HuH-7.5 (cell line): ENCODE data around the gene RASGRP2.
"Not testable (repeated sequence)": the region's sequence is repeated elsewhere in the genome, so short reads cannot be mapped to it uniquely, and the experiment has no call there.

Experiments
- DNase-seq: peaks from one replicate; pipeline ENCODE4 v3.0.0; 2011; ENCODE audit warnings: low spot score

The RASGRP2 gene

DNA sequence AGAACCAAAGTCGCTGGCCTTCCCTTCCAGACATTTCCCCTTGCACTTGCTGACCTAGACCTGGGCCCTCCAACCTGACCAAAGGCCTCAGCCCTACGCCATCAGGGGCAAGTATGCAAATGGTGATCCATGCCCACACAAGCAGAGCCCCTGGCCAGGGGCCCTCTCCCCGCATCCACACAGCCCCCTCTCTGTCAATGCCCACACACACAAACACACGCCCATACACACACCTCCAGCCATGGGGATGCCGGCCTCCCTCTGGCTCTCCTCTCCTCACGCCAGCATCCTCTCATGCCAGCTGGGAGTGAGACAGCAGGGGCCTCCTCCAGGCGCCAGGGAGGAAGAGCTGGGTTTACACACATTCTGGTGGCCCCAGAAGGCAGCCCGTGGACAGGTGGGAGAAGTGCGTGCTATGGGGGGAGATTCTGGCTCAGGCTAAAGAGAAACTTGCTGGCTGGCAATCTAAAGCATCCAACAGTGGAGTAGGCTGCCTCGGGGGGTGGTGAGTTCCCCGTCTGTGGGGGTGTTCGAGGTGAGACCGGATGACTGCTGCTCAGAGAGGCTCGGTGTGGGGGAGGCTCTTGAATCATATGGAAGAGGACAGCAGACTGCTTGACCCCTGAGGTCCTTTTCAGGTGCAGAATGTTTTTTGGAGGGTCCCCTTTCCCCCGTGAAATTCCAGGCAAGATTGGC, 25.7 kb downstream of the RASGRP2 start:
- no peak for DNase-seq

DNA sequence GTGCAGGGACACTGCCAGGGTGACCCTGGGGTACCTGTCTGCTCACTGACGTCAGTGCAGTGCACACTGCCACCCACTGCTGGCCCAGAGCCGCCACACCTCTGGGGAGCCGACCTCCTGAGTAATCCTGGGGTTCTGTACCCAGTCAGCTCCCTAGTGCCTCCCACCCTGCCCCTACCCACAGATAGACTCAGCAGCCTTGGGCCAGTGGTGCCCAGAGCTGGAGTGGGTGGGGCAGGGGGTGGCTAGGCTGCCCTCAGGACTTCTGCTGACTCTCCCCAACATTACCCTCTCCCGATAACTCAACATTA, 26.7 kb downstream of the RASGRP2 start:
- no peak for DNase-seq

- DNase-seq = no peak
Observed at GRCh38 chr11:64716473-64717267, 27.3 kb downstream of the RASGRP2 start.

DNA sequence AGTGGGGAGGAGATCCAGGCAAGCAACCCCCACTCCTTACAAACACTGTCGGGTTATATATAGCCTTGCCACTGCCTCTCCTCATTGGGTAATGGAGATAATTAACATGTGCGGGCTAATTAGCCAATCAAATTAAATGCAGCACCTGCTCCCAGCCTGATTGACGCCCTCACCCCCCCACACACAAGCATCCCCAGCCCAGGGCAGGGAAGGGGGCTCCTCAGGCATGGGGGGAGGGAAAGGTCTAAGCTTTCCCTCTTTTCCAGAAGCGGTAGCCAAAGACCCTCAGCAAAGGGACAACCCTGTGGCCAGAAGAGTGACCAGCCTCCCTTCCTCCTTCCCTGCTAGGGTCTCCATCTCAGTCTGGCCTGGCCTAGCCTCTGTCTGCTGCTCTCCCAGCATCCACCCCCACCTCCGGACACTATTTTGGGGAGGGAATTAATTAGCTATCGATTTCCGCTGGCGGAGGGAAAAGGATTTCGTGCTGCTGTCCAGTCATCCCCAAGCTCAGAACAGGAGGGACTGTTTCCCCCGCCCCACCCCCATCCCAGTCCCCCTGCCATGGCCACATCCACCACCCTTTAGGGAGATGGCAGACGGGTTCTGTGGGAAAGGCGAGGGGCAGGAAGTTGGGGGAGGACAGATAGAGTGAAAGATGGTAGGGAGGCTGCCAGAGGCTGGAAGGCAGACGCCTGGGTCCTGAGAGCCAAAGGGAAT, 28.0 kb downstream of the RASGRP2 start:
- DNase-seq = no peak

- no peak for DNase-seq
Observed at GRCh38 chr11:64715110-64715509, 28.8 kb downstream of the RASGRP2 start.

GRCh38 chr11:64714666-64715065, 29.3 kb downstream of the RASGRP2 start:
- no peak for DNase-seq

GRCh38 chr11:64713781-64714363, 30.1 kb downstream of the RASGRP2 start:
- no peak for DNase-seq

DNA sequence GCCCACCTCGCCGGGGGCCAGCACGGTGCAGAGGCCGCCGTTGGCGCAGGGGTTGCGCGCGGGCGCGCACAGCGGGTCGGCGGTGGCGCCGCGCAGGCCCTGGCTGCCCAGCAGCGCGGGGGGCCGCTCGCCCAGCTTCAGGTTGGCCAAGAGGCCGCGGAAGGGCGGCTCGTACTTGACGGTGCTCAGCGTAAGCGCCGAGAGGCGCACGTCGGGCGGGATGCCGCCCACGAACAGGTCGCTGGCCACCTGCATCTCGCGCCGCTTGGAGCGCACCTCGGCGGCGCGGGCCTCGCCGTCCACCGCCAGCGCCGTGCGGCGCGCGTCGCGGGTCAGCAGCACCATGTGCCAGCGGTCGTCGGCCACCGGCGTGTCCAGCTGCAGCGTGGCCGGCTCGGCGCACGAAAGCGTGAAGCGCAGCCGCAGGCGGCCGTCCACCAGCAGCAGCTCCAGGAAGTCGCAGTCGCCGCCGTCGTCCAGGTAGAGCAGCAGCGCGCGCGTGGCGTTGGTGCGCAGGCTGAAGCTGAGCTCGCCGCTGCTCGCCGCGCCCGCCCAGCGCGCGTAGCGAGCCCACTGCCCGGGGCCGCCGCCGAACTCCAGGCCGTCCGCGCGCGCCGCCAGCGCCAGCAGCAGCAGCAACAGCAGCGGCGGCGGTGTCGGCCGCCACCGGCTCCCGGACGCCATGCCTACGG, 30.8 kb downstream of the RASGRP2 start:
- no peak for DNase-seq

DNA sequence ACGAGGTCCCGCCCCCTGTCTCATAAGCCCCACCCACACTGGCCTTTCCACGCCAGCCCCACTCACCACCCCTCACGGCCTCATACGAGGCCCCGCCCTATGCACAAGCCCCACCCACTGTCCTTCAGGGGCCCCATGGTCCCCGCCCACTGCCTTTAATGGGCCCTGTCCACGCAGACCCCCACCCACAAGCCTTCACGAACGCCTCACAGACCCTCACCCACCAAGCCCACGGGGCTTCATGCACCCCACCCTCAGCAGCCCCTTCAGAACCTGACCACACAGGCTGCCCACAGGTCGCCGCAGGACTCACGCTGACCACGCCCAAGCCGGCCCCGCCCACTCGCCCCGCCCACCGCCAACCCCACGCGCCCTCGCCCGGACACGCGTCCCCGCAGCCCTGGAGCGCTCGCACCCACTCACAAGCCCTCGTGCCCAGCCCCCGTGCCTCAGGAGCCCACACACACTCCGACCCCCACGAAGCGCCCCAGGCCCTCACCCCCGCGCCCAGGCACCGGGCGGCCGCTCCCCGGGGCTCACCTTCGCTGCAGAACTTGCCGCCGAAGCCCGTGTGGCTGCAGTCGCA, 31.4 kb downstream of the RASGRP2 start:
- DNase-seq = no peak

GRCh38 chr11:64711956-64712362, 32.0 kb downstream of the RASGRP2 start:
- DNase-seq = no peak

DNA sequence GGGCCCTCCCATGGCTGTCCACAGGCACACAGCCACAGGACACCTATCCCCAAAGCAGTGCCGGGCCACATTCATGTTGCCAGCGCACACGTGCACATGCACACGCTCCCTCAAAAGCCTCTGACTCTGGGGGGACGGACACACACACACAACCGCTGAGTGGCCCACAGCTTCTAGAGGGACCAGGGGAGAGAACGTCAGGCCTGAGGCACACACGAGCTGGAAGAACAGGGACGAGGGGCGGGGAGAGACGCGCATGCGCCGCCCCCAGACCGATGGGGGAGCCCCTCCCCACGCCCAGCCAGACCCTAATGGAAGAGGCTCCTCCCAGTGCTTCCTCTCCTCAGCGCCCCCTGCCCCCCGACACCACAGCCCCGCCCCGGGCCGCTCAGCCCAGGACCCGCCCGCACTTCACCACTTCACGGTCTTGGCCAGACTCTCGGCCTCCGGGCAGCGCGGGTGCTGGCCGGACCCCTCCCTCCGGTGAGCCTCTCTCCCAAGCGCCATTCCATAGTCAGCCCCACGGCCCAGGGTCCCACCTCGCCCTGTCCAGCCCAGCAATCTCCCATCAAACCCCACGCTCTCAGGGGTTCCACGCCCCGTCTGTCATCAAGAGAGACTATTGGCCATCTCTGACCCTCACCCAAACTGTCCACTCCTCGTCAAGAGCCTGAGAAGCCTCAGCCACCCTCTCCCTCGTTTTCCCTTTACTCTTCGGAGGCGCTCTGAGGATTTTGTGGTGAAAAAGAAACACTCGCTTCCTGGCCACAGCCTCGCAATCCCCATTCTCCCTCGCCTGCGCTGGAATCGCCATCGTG, 32.6 kb downstream of the RASGRP2 start:
- no peak for DNase-seq

- DNase-seq = no peak
Observed at GRCh38 chr11:64710418-64711137, 33.4 kb downstream of the RASGRP2 start.

DNA sequence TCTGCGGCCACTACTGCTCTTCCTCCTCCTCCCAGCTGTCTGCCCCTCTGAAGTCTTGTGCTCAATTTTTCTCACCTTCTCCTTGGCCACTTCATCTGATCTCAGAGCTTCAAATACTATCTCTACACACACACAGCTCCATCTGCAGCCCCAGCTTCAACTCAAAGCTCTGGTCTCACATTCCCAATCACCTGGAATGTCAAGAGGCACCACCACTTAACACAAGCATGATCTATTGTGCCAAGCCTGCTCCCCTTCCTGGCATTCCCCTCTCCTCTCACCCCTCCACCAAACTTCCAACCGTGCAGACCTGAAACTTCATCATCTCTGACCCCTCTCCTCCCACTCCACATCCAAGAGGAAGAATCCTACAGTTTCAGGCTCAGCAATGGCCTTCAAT, 38.4 kb downstream of the RASGRP2 start:
- no peak for DNase-seq

DNA sequence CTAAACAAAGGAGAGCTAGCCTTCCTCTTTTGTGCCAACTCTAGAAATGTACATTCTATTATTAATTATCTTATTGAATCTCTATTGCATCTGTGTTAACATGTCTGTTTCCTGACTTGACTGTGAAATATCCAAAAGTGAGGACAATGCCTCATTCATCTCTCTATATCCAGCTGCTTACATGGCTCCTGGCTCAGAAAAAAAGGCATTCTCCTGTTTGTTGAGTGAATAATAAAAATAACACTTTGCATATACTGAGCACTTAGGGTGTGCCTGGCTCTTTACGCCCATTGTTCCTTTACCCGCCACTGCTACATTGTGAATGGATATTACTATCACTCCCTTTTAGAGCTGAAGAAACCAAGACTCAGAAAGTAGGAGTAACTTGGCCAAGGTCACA, 40.9 kb downstream of the RASGRP2 start:
- no peak for DNase-seq

DNA sequence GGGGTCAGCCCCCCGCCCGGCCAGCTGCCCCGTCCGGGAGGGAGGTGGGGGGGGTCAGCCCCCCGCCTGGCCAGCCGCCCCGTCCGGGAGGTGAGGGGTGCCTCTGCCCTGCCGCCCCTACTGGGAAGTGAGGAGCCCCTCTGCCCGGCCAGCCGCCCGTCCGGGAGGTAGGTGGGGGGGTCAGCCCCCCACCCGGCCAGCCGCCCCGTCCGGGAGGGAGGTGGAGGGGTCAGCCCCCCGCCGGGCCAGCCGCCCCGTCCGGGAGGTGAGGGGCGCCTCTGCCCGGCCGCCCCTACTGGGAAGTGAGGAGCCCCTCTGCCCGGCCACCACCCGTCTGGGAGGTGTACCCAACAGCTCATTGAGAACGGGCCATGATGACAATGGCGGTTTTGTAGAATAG, 42.0 kb downstream of the RASGRP2 start:
- not testable (repeated sequence) for DNase-seq

GRCh38 chr11:64698427-64698826, 45.5 kb downstream of the RASGRP2 start:
- DNase-seq = no peak

GRCh38 chr11:64697663-64698375, 46.1 kb downstream of the RASGRP2 start:
- no peak for DNase-seq

- DNase-seq = no peak
Observed at GRCh38 chr11:64696045-64696444, 47.9 kb downstream of the RASGRP2 start.

GRCh38 chr11:64695548-64695947, 48.4 kb downstream of the RASGRP2 start:
- DNase-seq = no peak
